HG02852 (cell line): Measurements from ENCODE around the gene SMAD7.

Experiments
- ATAC-seq: cut with Tn5 transposase; IDR thresholded peaks from one replicate; pipeline ENCODE4 v1.9.1; 2021; ENCODE audit warnings: mild to moderate bottlenecking, moderate library complexity; ENCODE audit not compliant: unreplicated experiment

SMAD7 gene

DNA sequence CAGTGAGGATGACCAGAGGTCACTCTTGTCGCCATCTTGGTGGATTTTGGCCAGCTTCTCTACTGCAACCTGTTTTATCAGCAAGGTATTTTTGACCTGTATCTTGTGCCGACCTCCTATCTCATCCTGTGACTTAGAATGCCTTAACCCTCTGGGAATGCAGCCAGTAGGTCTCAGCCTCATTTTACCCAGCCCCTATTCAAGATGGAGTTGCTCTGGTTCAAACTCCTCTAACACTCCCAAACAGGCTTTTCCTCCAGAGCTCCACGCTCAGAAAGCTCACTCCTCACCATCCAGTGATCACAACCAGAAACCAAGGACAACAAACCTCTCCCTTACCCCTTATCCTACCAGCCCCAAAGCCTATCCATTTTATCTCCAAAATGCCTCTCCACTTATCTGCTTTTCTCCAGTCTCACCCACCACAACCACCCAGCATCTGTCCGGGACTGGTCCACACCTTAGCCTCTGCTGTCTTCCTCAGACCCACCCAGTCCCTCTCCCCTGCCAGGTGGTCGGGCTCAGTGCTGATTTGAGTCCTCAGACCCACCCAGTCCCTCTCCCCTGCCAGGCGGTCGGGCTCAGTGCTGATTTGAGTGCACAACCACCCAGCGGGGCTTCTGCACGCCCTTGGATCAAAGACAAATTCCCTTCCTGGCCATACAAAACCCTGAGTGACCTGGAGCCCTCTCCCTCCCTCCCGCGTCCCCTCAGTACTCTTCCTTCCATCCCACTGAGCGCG is 11.7 kb upstream of the SMAD7 start:
- ATAC-seq: no peak

GRCh38 chr18:48961547-48961946 is 10.8 kb upstream of the SMAD7 start:
- ATAC-seq: no peak

DNA sequence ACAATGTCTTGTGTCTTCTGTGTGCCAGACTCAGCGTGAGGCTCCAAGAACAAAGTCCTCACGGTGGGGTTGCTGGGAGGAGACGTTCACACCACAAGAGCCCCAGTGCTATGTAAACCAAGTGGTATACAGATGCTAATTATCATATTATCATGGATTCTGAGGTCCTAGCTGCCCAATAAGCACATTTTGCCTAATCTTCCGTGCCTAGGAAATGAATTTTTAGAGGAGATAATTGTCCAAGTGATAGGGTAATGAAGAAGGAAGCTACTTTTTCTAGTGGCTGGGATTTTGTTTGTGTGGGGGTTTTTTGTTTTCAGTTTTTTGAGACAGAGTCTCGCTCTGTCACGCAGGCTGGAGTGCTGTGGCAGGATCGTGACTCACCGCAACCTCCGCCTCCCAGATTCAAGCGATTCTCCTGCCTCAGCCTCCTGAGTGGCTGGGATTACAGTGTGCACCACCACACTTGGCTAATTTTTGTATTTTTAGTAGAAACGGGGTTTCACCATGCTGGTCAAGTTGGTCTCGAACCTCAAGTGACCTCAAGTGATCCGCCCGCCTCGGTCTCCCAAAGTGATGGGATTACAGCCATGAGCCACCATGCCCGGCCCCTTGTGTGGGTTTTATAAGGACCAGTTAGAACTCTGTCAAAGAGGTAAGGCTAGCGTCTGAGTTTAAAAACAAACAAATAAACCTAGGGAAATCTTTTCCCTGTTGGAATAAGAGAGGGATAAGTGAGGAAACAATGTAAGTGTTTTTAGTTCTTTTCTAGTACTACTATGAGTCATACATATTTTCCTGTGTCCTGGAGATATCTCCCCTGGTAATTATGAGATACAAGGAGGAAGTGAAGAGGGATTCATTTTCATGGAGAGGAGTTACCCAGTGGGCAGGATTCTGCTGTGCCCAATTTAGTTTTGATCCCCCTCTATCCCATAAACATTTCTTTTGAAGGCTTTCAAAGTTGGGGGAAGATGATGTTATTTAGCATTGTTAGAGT is 9.5 kb upstream of the SMAD7 start:
- ATAC-seq: no peak

DNA sequence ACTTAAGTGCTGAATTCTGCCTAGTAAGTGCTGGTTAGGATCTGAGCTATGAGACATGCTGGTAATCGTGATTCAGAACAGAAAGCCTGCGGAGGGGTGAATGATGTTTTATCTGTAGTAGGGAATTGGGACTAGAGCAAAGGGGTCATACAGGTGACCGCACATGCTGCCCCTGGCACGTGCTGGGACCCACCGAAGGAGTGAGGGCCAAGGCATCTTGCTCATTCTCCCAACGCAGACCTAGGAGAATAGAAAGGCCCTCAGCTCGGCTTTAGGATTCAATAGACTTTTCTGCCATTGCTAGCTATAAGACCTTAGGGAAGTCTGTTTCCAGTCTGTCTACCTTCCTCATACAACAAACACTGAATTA is 8.8 kb upstream of the SMAD7 start:
- no peak for ATAC-seq

DNA sequence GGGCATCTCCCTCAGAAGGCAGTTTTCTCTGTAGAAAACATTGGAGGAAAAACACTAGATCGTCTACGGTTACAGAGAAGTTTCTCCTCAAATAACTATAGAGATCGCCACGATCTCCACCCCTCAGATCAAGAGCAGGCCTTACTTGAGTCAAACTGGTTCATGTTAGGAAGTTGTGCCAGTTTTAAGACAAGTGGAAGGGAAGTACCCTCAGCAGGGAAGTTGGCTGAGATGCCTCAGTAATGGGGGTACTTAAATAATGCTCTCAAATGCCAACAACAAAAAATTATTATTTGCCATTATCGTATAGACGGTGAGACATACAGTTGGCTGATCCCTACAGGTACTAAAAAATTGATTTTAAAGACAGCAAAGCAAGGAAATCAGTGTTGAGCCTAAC is 8.2 kb upstream of the SMAD7 start:
- no peak for ATAC-seq

DNA sequence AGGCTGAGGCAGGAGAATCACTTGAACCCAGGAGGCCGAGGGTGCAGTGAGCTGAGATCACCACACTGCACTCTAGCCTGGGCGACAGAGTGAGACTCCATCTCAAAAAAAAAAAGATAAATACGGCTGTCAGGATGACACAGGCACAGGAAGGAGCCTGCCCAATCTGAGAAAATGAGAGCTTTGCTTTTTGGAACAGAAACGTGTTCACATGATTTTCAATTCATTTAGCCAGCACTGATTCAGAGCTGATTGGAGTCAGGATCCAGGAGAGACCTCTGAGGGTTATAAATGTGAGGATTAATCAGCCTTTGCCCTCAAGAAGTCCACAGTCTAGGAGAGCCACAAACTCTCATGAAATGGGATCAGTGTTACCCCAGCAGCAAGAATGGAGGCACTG is 6.9 kb upstream of the SMAD7 start:
- no peak for ATAC-seq

DNA sequence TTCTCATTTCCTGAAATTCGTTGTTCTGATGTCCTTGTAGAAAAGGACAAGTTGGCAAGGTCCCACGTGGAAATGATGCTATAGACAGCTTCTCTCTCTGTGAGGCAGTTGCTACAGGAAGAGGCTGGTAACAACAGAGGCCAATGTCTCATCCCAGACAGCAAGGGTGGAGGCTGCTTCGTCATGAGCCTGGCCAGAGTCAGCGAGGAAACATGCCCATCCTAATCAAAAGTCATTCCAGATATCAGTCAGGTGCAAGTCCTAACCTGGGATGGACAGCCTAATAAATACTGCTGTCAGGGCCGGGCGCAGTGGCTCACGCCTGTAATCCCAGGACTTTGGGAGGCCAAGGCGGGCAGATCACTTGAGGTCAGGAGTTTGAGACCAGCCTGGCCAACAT is 6.4 kb upstream of the SMAD7 start:
- ATAC-seq: no peak

DNA sequence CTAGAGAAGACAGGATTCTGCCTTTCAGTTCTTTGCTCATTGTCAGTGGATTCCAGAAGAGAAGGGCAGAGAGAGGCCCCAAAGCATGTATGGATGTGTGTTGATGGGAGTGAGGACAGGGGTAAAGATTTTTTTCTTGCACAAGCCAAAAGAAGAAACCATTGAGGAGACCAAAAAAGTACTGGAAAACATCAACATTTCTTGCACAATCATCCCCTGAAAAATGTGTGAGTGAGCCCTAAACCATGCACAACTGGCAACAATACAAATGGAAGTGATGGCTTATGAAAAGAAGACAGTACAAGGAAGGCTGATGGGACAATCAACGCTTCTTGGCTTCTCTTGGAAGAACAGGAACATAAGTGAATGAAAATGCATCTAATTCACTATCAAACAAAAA is 5.6 kb upstream of the SMAD7 start:
- ATAC-seq: no peak

DNA sequence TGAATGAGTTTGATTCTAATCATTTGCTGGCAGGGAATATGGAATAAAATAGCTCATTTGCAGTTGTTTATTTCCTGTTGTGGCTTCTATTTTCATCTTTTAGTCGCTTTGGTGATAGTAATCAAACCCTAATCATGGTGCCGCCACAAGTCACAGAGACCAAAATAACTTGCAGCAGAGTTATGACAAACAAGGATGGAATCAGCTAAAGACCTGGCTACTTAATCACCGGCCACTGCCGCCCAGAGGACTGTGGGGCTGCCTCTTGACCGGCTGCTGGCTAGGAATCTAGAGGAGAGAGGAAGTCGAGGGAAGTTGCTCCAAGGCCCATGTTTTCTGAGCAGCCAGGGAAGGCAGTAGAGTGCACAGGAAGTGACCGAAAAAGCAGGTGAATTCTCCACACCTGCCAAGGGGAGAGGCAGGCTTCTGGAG is 5.1 kb upstream of the SMAD7 start:
- ATAC-seq: no peak

- no peak for ATAC-seq
Observed at GRCh38 chr18:48954886-48955819, 4.4 kb upstream of the SMAD7 start.

GRCh38 chr18:48953104-48953706 is 2.4 kb upstream of the SMAD7 start:
- ATAC-seq: no peak

- peak; percentile 32 for ATAC-seq
Observed at GRCh38 chr18:48952287-48953103, 1.7 kb upstream of the SMAD7 start.

DNA sequence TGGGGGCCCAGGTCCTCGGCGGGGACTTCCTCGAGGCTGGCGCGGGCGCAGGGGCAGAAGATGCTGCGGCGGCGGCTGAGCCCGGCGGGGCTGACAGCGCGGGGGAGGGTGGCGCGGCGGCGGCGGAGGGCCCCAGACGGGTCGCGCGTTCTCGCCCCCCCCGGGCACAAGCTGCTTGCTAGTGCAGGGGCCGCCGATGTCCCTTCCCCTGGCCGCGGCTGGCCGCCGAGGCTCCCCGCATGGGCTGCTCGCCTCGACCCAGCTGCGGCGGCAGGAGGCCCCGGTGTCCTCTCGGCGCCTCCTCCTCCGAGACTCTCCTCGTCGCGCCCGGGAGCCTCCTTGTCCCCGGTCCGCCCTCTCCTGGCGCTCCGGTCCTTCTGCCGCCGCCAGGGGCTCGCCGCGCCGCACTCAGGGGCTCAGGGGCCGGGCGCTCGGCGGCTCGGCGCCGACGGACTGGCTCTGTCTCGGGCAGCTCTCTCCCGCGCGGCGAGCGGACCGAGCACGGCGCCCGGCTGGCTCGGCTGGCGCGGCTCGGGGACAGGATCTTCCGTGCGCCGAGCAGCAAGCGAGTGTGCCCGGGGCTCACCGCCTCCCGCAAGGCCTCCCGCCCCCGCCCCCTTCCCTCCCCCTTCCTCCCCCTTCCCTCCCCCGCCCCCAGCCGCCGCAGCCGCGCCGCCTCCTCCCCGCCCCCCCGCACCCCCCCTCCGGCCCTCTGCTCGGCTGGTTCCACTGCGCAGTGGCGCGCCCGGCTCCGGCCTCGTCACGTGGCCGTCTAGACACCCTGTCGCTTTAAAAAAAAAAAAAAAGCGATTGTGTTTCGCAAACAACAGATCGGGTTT is 902 bp upstream of the SMAD7 start:
- peak; percentile 33 for ATAC-seq

DNA sequence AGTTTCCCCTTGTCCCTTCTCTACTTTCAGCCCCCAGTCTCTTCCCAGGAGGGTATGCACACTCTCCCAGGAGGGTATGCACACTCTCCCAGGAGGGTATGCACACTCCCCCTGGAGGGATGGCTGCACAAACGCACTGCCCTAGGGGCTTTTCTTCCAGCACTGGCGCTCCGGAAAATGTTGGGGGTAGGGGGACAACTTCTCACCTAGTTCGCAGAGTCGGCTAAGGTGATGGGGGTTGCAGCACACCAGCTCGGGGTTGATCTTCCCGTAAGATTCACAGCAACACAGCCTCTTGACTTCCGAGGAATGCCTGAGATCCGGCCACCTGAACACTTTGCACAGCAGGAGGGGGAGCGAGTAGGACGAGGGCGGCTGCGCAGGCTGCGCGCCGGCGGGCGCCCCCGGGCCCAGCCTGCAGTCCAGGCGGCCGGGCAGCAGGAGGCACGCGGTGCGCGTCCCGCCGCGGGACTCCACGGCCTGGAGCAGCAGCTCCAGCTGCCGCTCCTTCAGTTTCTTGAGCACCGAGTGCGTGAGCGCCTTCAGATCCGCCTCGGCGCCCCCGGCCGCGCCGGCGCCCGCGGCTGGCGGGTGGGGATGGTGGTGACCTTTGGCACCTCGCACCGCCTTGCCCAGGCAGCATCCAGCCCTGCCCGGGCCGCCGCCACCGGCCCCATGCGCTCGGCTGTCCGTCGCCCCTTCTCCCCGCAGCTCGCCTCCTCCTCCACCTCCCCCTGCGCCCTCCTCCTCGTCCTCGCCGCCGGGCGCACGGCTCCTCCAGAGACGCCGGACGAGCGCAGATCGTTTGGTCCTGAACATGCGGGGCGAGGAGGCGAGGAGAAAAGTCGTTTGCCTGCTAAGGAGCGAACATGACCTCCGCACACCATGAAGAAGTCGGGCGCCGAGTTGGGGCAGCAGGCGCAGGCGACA is 894 bp downstream of the SMAD7 start:
- ATAC-seq: no peak

DNA sequence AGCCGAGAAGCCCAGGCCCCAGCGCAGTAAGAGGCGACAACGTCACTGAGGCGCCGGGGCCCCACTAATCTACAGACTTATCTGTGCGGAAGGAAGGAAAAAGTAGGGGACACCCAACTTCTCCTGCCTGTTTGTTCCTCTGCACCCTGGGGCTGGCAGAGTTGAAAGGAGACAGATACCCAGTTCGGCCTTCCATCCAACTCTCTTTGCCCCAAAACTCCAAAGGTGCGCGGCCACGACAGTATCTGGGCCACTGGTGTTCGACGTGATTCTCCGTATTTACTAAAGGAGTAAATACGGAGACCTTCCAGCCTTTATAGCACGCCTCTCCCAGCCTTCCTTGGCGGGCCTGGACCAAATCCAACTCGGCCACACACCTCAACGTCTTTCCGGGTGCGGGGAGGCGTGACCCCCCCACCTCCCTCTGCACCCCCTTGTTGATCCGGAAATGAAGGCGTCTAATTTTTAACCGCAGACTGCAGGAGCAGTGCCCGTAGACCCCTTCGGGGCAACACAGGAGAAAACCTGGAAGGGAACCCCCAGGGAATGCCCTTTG is 1.6 kb downstream of the SMAD7 start:
- ATAC-seq: no peak

- ATAC-seq: no peak
Observed at GRCh38 chr18:48948112-48949049, 2.4 kb downstream of the SMAD7 start.
